ENCODE measurements around the gene FNIP2.
"Not testable (repeated sequence)": the region's sequence is repeated elsewhere in the genome, so short reads cannot be mapped to it uniquely, and the experiment has no call there.

The FNIP2 gene

GRCh38 chr4:158894826-158895225, 126.0 kb downstream of the FNIP2 start:
- no peak overlapping the region for H3K4me3 ChIP-seq (ENCODE audit: low read length)
- TF ChIP-seq ZNF274 (IDR thresholded peaks at IDR 0.05; ENCODE audit: low read depth, low read length), result no peak

DNA sequence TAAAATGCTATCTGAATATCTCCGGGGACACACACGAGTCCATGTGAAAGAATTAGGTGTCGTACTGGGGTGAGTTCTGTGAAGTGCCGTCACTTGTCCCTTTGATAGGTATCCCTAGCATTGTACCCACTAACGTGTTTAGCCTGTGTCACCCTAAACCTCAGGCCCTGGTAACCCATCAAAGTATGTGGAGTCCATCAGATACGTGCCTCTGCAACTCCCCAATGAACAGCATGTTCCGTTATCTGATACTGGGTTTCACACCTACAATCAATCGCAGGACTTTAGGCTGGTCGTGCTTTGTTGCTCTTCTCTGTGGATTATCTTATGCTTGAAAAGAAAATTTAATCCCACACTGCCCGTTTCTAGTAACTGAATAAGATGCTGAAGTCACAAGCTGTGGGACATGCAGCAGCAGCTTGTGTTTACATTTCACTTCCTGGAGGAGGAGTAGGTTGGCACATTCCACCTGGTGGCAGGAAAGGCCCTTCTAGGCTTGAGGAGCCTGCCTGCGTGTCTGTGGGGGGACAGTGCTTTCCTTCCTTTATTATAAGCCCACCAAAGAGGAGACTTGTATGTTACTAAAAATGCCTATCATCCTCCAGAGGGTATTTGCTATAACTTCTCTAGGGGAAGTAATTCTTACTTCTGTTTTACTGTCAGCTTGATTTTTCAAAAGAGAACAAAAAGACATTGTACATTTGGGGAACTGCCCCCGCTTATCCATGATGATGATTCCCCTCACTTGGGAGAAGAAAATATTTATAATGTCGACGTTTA, 127.2 kb downstream of the FNIP2 start:
- H3K4me3 ChIP-seq (ENCODE audit: low read length), result no peak overlapping the region
- TF ChIP-seq ZNF274 (IDR thresholded peaks at IDR 0.05; ENCODE audit: low read depth, low read length), result no peak

- H3K4me3 ChIP-seq (ENCODE audit: low read length), result not testable (repeated sequence)
Measured at GRCh38 chr4:158896577-158897238, 127.9 kb downstream of the FNIP2 start.

DNA sequence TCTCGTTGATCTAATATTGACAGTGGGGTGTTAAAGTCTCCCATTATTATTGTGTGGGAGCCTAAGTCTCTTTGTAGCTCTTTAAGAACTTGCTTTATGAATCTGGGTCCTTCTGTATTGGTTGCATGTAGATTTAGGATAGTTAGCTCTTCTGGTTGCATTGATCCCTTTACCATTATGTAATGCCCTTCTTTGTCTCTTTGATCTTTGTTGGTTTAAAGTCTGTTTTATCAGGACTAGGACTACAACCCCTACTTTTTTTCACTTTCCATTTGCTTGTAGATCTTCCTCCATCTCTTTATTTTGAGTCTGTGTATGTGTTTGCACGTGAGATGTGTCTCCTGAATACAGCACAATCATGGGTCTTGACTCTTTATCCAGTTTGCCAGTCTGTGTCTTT, 131.6 kb downstream of the FNIP2 start:
- not testable (repeated sequence) for H3K4me3 ChIP-seq (ENCODE audit: low read length)

DNA sequence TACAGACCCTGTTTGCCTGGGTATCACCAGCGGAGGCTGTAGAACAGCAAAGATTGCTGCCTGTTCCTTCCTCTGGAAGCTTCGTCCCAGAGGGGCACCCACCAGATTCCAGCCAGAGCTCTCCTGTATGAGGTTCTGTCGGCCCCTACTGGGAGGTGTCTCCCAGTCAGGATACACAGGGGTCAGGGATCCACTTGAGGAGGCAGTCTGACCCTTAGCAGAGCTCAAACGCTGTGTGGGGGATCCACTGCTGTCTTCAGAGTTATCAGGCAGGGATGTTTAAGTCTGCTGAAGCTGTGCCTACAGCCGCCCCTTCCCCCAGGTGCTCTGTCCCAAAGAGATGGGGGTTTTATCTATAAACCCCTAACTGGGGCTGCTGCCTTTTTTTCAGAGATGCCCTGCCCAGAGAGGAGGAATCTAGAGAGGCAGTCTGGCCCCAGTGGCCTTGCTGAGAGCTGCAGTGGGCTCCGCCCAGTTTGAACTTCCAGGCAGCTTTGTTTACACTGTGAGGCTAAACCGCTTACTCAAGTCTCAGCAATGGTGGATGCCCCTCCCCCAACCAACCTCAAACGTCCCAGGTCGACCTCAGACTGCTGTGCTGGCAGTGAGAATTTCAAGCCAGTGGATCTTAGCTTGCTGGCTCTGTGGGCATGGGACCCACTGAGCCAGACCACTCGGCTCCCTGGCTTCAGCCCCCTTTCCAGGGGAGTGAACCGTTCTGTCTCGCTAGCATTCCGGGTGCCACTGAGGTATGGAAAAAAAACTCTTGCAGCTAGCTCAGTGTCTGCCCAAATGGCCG, 133.7 kb downstream of the FNIP2 start:
- not testable (repeated sequence) for H3K4me3 ChIP-seq (ENCODE audit: low read length)

DNA sequence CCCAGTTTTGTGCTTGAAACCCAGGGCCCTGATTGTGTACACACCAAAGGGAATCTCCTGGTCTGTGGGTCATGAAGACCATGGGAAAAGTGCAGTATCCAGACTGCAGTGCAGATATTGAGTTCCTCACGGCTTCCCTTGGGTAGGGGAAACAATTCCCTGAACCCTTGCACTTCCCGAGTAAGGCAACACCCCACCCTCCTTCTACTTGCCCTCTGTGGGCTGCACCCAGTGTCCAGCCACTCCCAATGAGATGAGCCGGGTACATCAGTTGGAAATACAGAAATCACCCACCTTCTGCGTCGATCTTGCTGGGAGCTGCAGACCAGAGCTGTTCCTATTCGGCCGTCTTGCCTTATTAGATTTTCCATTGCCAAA, 134.2 kb downstream of the FNIP2 start:
- no peak overlapping the region for H3K4me3 ChIP-seq (ENCODE audit: low read length)
- no peak for TF ChIP-seq ZNF274 (IDR thresholded peaks at IDR 0.05; ENCODE audit: low read depth, low read length)

DNA sequence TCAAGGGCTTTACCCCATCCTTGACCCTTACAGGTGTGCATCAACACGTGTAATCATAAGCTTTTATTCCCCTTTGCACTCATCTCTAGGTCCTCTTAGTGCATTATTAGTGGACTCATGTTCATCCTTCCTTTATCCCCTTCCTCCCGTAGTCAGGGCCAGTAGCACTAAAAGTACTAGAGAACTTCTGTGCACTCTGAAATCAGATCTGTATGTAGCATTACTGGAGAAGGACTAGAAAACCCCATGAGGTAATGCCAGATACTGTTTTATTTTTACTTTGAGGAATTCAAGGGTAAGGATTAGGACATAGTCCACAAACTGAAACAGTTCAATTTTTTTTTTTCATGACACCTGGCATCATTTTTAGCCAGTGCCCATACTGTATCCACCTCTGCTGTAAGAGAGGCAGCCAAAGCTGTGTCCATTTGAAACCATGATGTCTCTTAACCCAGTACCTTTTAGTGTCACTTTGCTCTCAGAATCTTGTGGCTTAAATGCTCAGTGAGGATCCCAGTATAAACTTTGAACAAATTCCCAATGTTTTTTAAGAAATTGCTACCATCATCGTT, 134.7 kb downstream of the FNIP2 start:
- H3K4me3 ChIP-seq (ENCODE audit: low read length), result no peak overlapping the region
- TF ChIP-seq ZNF274 (IDR thresholded peaks at IDR 0.05; ENCODE audit: low read depth, low read length), result no peak

GRCh38 chr4:158904815-158905214, 136.0 kb downstream of the FNIP2 start:
- TF ChIP-seq ZNF274 (IDR thresholded peaks at IDR 0.05; ENCODE audit: low read depth, low read length), result no peak

GRCh38 chr4:158906073-158906472, 137.2 kb downstream of the FNIP2 start:
- no peak for TF ChIP-seq ZNF274 (IDR thresholded peaks at IDR 0.05; ENCODE audit: low read depth, low read length)
- H3K4me3 ChIP-seq (ENCODE audit: low read length), result no peak overlapping the region

More at GRCh38 chr4:158904815-158905214, 136.0 kb downstream of the FNIP2 start:
- no peak overlapping the region for H3K4me3 ChIP-seq (ENCODE audit: low read length)

- H3K4me3 ChIP-seq (ENCODE audit: low read length), result no peak overlapping the region
- no peak for TF ChIP-seq ZNF274 (IDR thresholded peaks at IDR 0.05; ENCODE audit: low read depth, low read length)
Measured at GRCh38 chr4:158912390-158912789, 143.6 kb downstream of the FNIP2 start.

GRCh38 chr4:158912806-158913205, 144.0 kb downstream of the FNIP2 start:
- no peak for TF ChIP-seq ZNF274 (IDR thresholded peaks at IDR 0.05; ENCODE audit: low read depth, low read length)

GRCh38 chr4:158913766-158914165, 144.9 kb downstream of the FNIP2 start:
- no peak overlapping the region for H3K4me3 ChIP-seq (ENCODE audit: low read length)
- no peak for TF ChIP-seq ZNF274 (IDR thresholded peaks at IDR 0.05; ENCODE audit: low read depth, low read length)

More at GRCh38 chr4:158912806-158913205, 144.0 kb downstream of the FNIP2 start:
- H3K4me3 ChIP-seq (ENCODE audit: low read length), result no peak overlapping the region

DNA sequence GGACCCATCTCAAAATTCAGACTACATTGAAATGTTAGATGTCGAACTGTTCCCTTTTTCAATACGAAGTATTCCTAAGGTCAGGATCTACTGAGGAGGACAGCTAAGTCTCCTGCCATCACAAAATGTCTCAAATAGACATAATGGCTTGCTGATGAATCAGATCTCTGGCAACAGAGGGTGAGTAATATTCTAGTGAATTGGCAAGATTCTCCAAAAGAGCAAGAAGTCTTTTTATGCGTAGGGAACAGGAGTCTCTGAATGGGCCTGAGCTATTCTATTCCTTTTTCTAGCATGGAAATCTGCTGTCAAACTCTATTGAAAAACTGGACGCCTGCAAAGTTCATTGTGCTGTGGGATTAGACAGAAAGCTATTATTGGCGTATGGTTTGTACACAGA, 145.4 kb downstream of the FNIP2 start:
- H3K4me3 ChIP-seq (ENCODE audit: low read length), result no peak overlapping the region
- no peak for TF ChIP-seq ZNF274 (IDR thresholded peaks at IDR 0.05; ENCODE audit: low read depth, low read length)

GRCh38 chr4:158915683-158916241, 146.9 kb downstream of the FNIP2 start:
- TF ChIP-seq ZNF274 (IDR thresholded peaks at IDR 0.05; ENCODE audit: low read depth, low read length), result no peak
- no peak overlapping the region for H3K4me3 ChIP-seq (ENCODE audit: low read length)

GRCh38 chr4:158920452-158920996, 151.7 kb downstream of the FNIP2 start:
- H3K4me3 ChIP-seq (ENCODE audit: low read length), result not testable (repeated sequence)

- not testable (repeated sequence) for H3K4me3 ChIP-seq (ENCODE audit: low read length)
Measured at GRCh38 chr4:158927774-158928173, 158.9 kb downstream of the FNIP2 start.

Measured in GM08714 (cell line).